Measurements from ENCODE around the gene FEM1B.
A peak's percentile ranks its signal among the peaks of the same experiment; 100 is the strongest.

FEM1B gene

GRCh38 chr15:68285259-68285980, 7.9 kb downstream of the FEM1B start:
- H3K4me3 Mint-ChIP-seq: no peak overlapping the region
- no peaks in the 10 kb centered on the region for H3K27me3 Mint-ChIP-seq
- H3K36me3 Mint-ChIP-seq: peaks cover 28% of the 10 kb centered on the region
- H3K27ac Mint-ChIP-seq: no peak overlapping the region
- peaks cover 40% of the 10 kb centered on the region for H3K4me1 Mint-ChIP-seq
- H3K9me3 Mint-ChIP-seq: no peaks in the 10 kb centered on the region
- DNase-seq (ENCODE audit: low spot score in 2 of 2) (no peak), ATAC-seq (ENCODE audit: low read depth) (no peak)

GRCh38 chr15:68286256-68286655, 8.7 kb downstream of the FEM1B start:
- H3K27ac Mint-ChIP-seq: no peak overlapping the region
- no peaks in the 10 kb centered on the region for H3K27me3 Mint-ChIP-seq

DNA sequence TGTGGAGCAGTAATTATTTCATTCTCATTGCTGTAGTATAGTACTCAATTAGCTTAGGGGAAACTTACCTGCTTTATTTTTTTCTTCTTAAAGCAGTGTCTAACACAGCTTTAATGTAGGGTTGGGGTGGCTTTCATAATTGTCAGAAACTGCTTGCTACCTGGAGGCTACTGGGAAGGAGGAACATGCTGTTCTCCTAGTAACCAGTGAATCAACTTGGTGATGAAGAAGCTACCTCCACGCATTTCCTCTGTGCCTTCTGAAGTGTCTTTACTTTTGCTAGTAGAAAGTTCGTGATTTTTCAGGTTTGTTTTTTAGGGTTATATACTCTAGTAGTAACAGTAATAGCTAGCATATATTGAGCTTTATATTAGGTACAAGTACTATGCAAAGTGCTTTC, 11.5 kb downstream of the FEM1B start:
- Mint-ChIP-seq H3K27me3 (no peaks in the 10 kb centered on the region), H3K4me3 (no peak overlapping the region), H3K4me1 (peaks cover 26% of the 10 kb centered on the region), H3K36me3 (peaks cover 32% of the 10 kb centered on the region), H3K27ac (no peak overlapping the region), H3K9me3 (no peaks in the 10 kb centered on the region)
- DNase-seq (ENCODE audit: low spot score in 2 of 2) (no peak), ATAC-seq (ENCODE audit: low read depth) (no peak)

More at GRCh38 chr15:68286256-68286655, 8.7 kb downstream of the FEM1B start:
- Mint-ChIP-seq H3K9me3 (no peaks in the 10 kb centered on the region), H3K4me3 (no peak overlapping the region), H3K36me3 (peaks cover 34% of the 10 kb centered on the region), H3K4me1 (peaks cover 35% of the 10 kb centered on the region)
- DNase-seq (ENCODE audit: low spot score in 2 of 2) (no peak), ATAC-seq (ENCODE audit: low read depth) (no peak)

- no peak for ATAC-seq (ENCODE audit: low read depth)
- H3K27ac Mint-ChIP-seq: no peak overlapping the region
Observed at GRCh38 chr15:68289621-68290352, 12.2 kb downstream of the FEM1B start.

GRCh38 chr15:68290715-68291114, 13.2 kb downstream of the FEM1B start:
- no peaks in the 10 kb centered on the region for H3K27me3 Mint-ChIP-seq
- H3K4me1 Mint-ChIP-seq: peaks cover 15% of the 10 kb centered on the region
- ATAC-seq (ENCODE audit: low read depth) (no peak), DNase-seq (ENCODE audit: low spot score in 2 of 2) (no peak)
- peaks cover 19% of the 10 kb centered on the region for H3K36me3 Mint-ChIP-seq
- H3K27ac Mint-ChIP-seq: no peak overlapping the region
- H3K9me3 Mint-ChIP-seq: no peaks in the 10 kb centered on the region
- no peak overlapping the region for H3K4me3 Mint-ChIP-seq

More at GRCh38 chr15:68289621-68290352, 12.2 kb downstream of the FEM1B start:
- H3K9me3 Mint-ChIP-seq: no peaks in the 10 kb centered on the region
- peaks cover 22% of the 10 kb centered on the region for H3K4me1 Mint-ChIP-seq
- no peak for DNase-seq (ENCODE audit: low spot score in 2 of 2)
- H3K27me3 Mint-ChIP-seq: no peaks in the 10 kb centered on the region
- H3K4me3 Mint-ChIP-seq: no peak overlapping the region
- peaks cover 28% of the 10 kb centered on the region for H3K36me3 Mint-ChIP-seq

DNA sequence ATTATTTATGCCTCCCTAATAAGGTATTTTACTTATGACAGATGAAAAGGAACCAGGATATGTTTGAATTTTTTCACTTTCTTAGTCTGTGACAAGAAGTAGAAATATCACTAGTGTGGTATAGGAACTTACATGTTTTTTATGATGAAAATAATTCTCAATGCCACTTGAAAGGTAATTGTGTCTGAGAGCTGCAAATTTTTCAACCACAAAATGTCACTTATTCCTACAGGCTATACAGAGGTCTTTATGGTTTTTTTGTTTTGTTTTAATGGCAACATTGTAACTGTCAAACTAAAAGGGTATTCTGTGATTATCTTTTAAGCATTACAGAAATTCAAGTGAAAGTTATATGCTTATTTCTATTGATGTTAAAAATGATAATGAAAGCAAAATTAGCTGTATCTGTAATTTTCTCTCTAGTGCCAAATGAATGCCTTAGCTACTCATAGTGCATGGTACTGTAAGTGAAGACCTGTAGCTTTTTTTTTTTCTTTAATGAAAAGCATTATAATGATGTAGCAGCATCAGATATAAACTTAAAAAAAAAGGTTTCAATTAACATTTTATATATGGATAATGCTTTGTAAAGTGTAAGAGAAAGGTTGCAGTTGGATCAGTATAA, 14.7 kb downstream of the FEM1B start:
- ATAC-seq (ENCODE audit: low read depth) (no peak), DNase-seq (ENCODE audit: low spot score in 2 of 2) (no peak)
- H3K4me3 Mint-ChIP-seq: no peak overlapping the region
- peaks cover 9% of the 10 kb centered on the region for H3K4me1 Mint-ChIP-seq
- peaks cover 19% of the 10 kb centered on the region for H3K36me3 Mint-ChIP-seq
- no peak overlapping the region for H3K27ac Mint-ChIP-seq
- no peaks in the 10 kb centered on the region for H3K27me3 Mint-ChIP-seq
- H3K9me3 Mint-ChIP-seq: peaks cover 4% of the 10 kb centered on the region

DNA sequence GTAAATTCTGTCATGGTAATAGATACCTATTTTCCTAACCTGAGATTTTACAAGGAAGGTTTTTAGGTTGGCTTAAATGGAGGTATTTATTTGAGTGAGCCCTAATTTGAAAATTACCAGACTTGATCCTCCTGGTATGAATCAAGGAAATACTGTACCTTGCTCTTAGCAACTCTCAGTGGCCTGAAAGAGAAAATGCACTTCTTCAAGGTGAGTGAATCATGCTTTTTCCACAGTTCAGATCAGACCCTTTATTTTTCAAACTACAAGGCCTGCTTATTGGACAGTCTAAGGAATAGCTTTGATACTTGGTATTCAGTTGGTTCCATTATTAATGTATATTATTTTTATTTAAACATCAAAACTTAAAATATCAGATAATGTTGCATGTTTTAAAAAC, 15.4 kb downstream of the FEM1B start:
- Mint-ChIP-seq H3K36me3 (peaks cover 19% of the 10 kb centered on the region), H3K4me1 (peaks cover 6% of the 10 kb centered on the region), H3K27me3 (no peaks in the 10 kb centered on the region), H3K27ac (no peak overlapping the region), H3K9me3 (peaks cover 4% of the 10 kb centered on the region), H3K4me3 (no peak overlapping the region)
- no peak for DNase-seq (ENCODE audit: low spot score in 2 of 2)
- no peak for ATAC-seq (ENCODE audit: low read depth)

DNA sequence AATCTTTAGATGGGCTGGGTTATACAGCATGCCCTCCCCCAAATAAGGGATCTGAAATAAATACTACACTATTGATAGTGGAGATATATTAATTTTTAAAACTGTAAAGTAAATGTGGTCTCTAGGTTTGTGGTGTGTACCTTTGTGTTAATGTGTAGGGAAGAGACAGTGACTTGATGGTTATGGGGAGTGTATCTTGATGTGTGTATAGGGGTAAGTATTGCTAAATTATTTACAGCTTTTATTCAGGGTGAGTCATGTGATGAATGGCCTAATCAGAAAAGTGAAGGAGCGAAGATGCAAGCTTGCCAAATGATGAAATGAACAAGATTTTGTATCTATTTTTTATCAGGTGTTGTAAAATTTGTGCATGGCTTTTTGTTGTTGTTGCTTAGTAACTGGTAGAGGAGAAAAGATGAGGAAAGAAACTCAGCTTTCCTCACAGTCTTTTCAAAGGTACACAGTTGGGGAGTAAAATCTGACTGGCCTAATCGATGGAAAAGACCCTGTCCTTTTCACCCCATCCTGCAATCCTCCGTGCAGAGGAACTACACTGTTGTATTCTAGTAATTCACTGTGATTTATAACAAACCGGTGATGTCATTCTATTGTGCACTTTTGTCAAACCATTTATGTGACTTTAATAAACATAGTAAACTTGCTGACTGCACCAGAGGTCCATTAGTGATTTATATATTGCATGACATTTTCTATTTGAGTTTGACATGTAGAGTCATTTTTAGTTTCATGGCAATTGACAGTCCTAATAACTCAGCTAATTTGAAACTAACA, 17.7 kb downstream of the FEM1B start:
- DNase-seq (ENCODE audit: low spot score in 2 of 2) (no peak), ATAC-seq (ENCODE audit: low read depth) (no peak)
- Mint-ChIP-seq H3K4me3 (no peak overlapping the region), H3K36me3 (peaks cover 13% of the 10 kb centered on the region), H3K27ac (no peak overlapping the region), H3K4me1 (peaks cover 9% of the 10 kb centered on the region), H3K9me3 (peaks cover 4% of the 10 kb centered on the region), H3K27me3 (no peaks in the 10 kb centered on the region)

- H3K27me3 Mint-ChIP-seq: no peaks in the 10 kb centered on the region
- peaks cover 2% of the 10 kb centered on the region for H3K36me3 Mint-ChIP-seq
- H3K4me3 Mint-ChIP-seq: peak overlapping the region; percentile 14
- H3K9me3 Mint-ChIP-seq: peaks cover 4% of the 10 kb centered on the region
- no peak for DNase-seq (ENCODE audit: low spot score in 2 of 2)
- peak overlapping the region; percentile 84 for H3K27ac Mint-ChIP-seq
- H3K4me1 Mint-ChIP-seq: peaks cover 6% of the 10 kb centered on the region
- ATAC-seq (ENCODE audit: low read depth): no peak
Observed at GRCh38 chr15:68298336-68298735, 20.8 kb downstream of the FEM1B start.

GRCh38 chr15:68298882-68299381, 21.4 kb downstream of the FEM1B start:
- Mint-ChIP-seq H3K9me3 (peaks cover 4% of the 10 kb centered on the region), H3K4me3 (peak overlapping the region; percentile 76), H3K27ac (peak overlapping the region; percentile 84), H3K27me3 (no peaks in the 10 kb centered on the region), H3K36me3 (peaks cover 2% of the 10 kb centered on the region), H3K4me1 (peaks cover 6% of the 10 kb centered on the region)
- peak; percentile 93 for ATAC-seq (ENCODE audit: low read depth)
- peak in 1 of 2 donors; percentile 25 for DNase-seq (ENCODE audit: low spot score in 2 of 2)

- H3K9me3 Mint-ChIP-seq: peaks cover 4% of the 10 kb centered on the region
- H3K27ac Mint-ChIP-seq: peak overlapping the region; percentile 84
- no peak for DNase-seq (ENCODE audit: low spot score in 2 of 2)
- H3K36me3 Mint-ChIP-seq: peaks cover 2% of the 10 kb centered on the region
- no peak for ATAC-seq (ENCODE audit: low read depth)
- H3K27me3 Mint-ChIP-seq: no peaks in the 10 kb centered on the region
- H3K4me3 Mint-ChIP-seq: no peak overlapping the region
- H3K4me1 Mint-ChIP-seq: peaks cover 6% of the 10 kb centered on the region
Observed at GRCh38 chr15:68299436-68299835, 21.9 kb downstream of the FEM1B start.

- no peaks in the 10 kb centered on the region for H3K27me3 Mint-ChIP-seq
- ATAC-seq (ENCODE audit: low read depth) (no peak), DNase-seq (ENCODE audit: low spot score in 2 of 2) (no peak)
- H3K27ac Mint-ChIP-seq: no peak overlapping the region
- no peak overlapping the region for H3K4me3 Mint-ChIP-seq
- peaks cover 6% of the 10 kb centered on the region for H3K4me1 Mint-ChIP-seq
- H3K9me3 Mint-ChIP-seq: peaks cover 4% of the 10 kb centered on the region
- peaks cover 2% of the 10 kb centered on the region for H3K36me3 Mint-ChIP-seq
Observed at GRCh38 chr15:68300115-68300940, 22.8 kb downstream of the FEM1B start.

DNA sequence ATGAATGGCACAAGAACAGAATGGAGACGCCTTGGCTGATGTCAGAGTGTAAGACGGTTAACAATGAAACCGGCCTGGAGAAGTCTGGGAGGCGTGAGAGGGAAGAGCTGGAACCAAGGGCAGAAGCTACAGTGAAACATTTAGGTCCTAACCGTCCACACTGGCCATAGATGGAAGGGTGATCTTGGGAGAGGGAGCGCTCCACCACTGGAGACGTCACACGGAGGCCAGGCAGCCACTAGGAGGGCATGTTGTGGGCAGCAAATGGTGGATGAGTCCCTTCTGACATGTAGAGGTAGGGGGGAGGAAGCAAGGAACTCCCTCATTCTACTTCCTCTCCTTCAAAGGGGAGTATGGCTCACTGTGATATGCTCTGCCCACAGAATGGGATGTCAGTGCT, 23.8 kb downstream of the FEM1B start:
- DNase-seq (ENCODE audit: low spot score in 2 of 2): no peak
- no peak for ATAC-seq (ENCODE audit: low read depth)
- H3K36me3 Mint-ChIP-seq: peaks cover 2% of the 10 kb centered on the region
- H3K27ac Mint-ChIP-seq: no peak overlapping the region
- H3K4me1 Mint-ChIP-seq: peaks cover 8% of the 10 kb centered on the region
- H3K9me3 Mint-ChIP-seq: peaks cover 1% of the 10 kb centered on the region
- no peak overlapping the region for H3K4me3 Mint-ChIP-seq
- no peaks in the 10 kb centered on the region for H3K27me3 Mint-ChIP-seq

All from memory B cell (primary cell).